ENCODE results near the gene FILIP1L. TPM values are rescaled to one million over a fixed set of nuclear protein-coding genes. Genes with fewer than 3 reads are reported as not detected.

The FILIP1L gene
- total RNA-seq, 1 experiment from 2014 or later: 0.17 TPM

- RAD21 ChIA-PET (ENCODE audit: low non-redundant PET in 1 of 2, low total read pairs in 2 of 2, uncharacterized antibody in 2 of 2, unreplicated experiment in 2 of 2): no interaction called here
These were observed 84.6 kb downstream of the FILIP1L start for GRCh38 chr3:100029689-100030088.

More at GRCh38 chr3:100029689-100030088, 84.6 kb downstream of the FILIP1L start:
- H3K4me2 ChIP-seq (ENCODE audit: low read length): no peak overlapping the region
- no peak overlapping the region for H3K4me3 ChIP-seq (replicated peaks in 1 of 2; ENCODE audit: low read depth in 1 of 2, low read length in 2 of 2)
- no peaks in the 10 kb centered on the region for H4K20me1 ChIP-seq (ENCODE audit: insufficient read depth)
- POLR2A ChIA-PET: no interaction called here
- H3K27ac ChIP-seq (ENCODE audit: low read depth, low read length): no peak overlapping the region
- no peak for TF ChIP-seq CBX3 (IDR thresholded peaks at IDR 0.05; ENCODE audit: low read depth)
- no peak for TF ChIP-seq POLR2AphosphoS5 (IDR thresholded peaks at IDR 0.05; ENCODE audit: low read depth, low read length)
- TF ChIP-seq ZBTB33 (IDR thresholded peaks at IDR 0.05; ENCODE audit: extremely low read depth, insufficient replicate concordance, low read length): no peak
- no peak for TF ChIP-seq JUND (IDR thresholded peaks at IDR 0.05)
- no peak for TF ChIP-seq MAX (IDR thresholded peaks at IDR 0.05)
- no peak for TF ChIP-seq EGR1 (IDR thresholded peaks at IDR 0.05; ENCODE audit: low read depth)
- TF ChIP-seq ATF3 (IDR thresholded peaks at IDR 0.05): no peak
- TF ChIP-seq TCF7L2 (IDR thresholded peaks at IDR 0.05; ENCODE audit: borderline replicate concordance, extremely low read depth, insufficient read depth, insufficient read length): no peak
- TF ChIP-seq SP1 (IDR thresholded peaks at IDR 0.05; ENCODE audit: low read depth): no peak
- TF ChIP-seq EZH2 (IDR thresholded peaks at IDR 0.05): no peak
- TF ChIP-seq REST (IDR thresholded peaks at IDR 0.05; ENCODE audit: low read depth): no peak
- TF ChIP-seq SRF (IDR thresholded peaks at IDR 0.05; ENCODE audit: low read depth): no peak
- TF ChIP-seq CEBPB (IDR thresholded peaks at IDR 0.05; ENCODE audit: low read depth): no peak
- TF ChIP-seq POLR2A (IDR thresholded peaks at IDR 0.05; ENCODE audit: borderline replicate concordance, extremely low read depth, insufficient read depth, insufficient read length): no peak
- TF ChIP-seq ZNF274 (IDR thresholded peaks at IDR 0.05; ENCODE audit: low read depth, low read length): no peak
- no peak for TF ChIP-seq YY1 (IDR thresholded peaks at IDR 0.05; ENCODE audit: extremely low read depth, insufficient replicate concordance, low read depth, low read length)
- TF ChIP-seq RAD21 (IDR thresholded peaks at IDR 0.05; ENCODE audit: low read depth): no peak
- TF ChIP-seq FOSL1 (IDR thresholded peaks at IDR 0.05; ENCODE audit: low read depth): no peak
- no peak for TF ChIP-seq ZFX (IDR thresholded peaks at IDR 0.05)
- TF ChIP-seq EZH2phosphoT487 (IDR thresholded peaks at IDR 0.05; ENCODE audit: borderline replicate concordance): no peak
- H3K9ac ChIP-seq (ENCODE audit: low read length): no peak overlapping the region
- no peaks in the 10 kb centered on the region for H3K36me3 ChIP-seq (ENCODE audit: control insufficient read depth in 1 of 2, insufficient read depth in 2 of 2, low read length in 2 of 2)
- H3K27me3 ChIP-seq (ENCODE audit: insufficient read depth, low read length): no peaks in the 10 kb centered on the region
- H2AFZ ChIP-seq (ENCODE audit: low read depth, low read length, poor library complexity, severe bottlenecking): no peak overlapping the region
- H3K79me2 ChIP-seq (ENCODE audit: insufficient read depth, low read length): no peaks in the 10 kb centered on the region
- no peaks in the 10 kb centered on the region for H3K4me1 ChIP-seq (ENCODE audit: control insufficient read depth in 1 of 2, insufficient read depth in 2 of 2, low read length in 2 of 2)
- intact Hi-C loops (cut with micrococcal nuclease): no loop called here
- no peaks in the 10 kb centered on the region for H3K9me2 ChIP-seq (ENCODE audit: insufficient read depth)
- ATAC-seq (no peak), DNase-seq (ENCODE audit: low read depth, low spot score) (no peak)
- no peaks in the 10 kb centered on the region for H3K9me3 ChIP-seq (ENCODE audit: control insufficient read depth in 1 of 2, insufficient read depth in 1 of 2, low read depth in 1 of 2, low read length in 2 of 2)
- CTCF ChIA-PET: interaction anchor here (1.6 kb wide), 1 partner anchor 40 kb away, joined by 4 read pairs; no protein-coding TSS in a partner anchor
- no TSS peak for BruUV-seq (replicated peaks)

Data from HCT116 (cell line).